Vagina (tissue), 2 donors: Measurements from ENCODE around the gene ADAMTS14. TPM values are rescaled to one million over a fixed set of nuclear protein-coding genes. Genes with fewer than 3 reads are reported as not detected.

Source experiments
- DNase-seq, 2 donors: peaks; one replicate each; pipeline ENCODE4 v3.0.0-alpha.2; 2017; ENCODE audit errors: extremely low spot score in 2 of 2
- H3K27ac ChIP-seq: fragments of 200-600 bp; sonication (generic); one replicate; pipeline ENCODE4 v1.5.1; 2019
- H3K27me3 ChIP-seq: fragments of 200-600 bp; sonication (generic); one replicate; pipeline ENCODE4 v1.5.1; 2019
- H3K36me3 ChIP-seq, 2 donors: fragments of 200-600 bp; sonication (generic); one replicate each; pipeline ENCODE4 v1.5.1; 2017 to 2019
- H3K4me1 ChIP-seq: fragments of 200-600 bp; sonication (generic); one replicate; pipeline ENCODE4 v1.5.1; 2019
- H3K4me3 ChIP-seq, 2 donors: fragments of 200-600 bp; sonication (generic); 1 replicate in 1 of 2; 2 replicates in 1 of 2; pipeline ENCODE4 v1.5.1; 2016 to 2019
- H3K9me3 ChIP-seq: fragments of 200-600 bp; sonication (generic); one replicate; pipeline ENCODE4 v1.5.1; 2019
- CTCF ChIP-seq, 3 experiments: fragments of 450-650 bp in 2 of 3; fragments of 200-600 bp in 1 of 3; sonication (generic) in 1 of 3; IDR thresholded peaks; one replicate each; pipeline ENCODE4 v1.5.1; 2017 to 2019; ENCODE audit warnings: antibody characterized with exemption in 3 of 3, mild to moderate bottlenecking in 2 of 3, moderate library complexity in 2 of 3
- POLR2A ChIP-seq, 2 donors: fragments of 450-650 bp; IDR thresholded peaks; one replicate each; pipeline ENCODE4 v1.6.1; 2017; ENCODE audit warnings: antibody characterized with exemption in 2 of 2, mild to moderate bottlenecking in 2 of 2, moderate library complexity in 2 of 2
- POLR2AphosphoS5 ChIP-seq, 2 donors: sonication (generic); formaldehyde crosslinking; IDR thresholded peaks; one replicate each; pipeline ENCODE4 v1.9.0; 2017; ENCODE audit warnings: antibody characterized with exemption in 2 of 2, mild to moderate bottlenecking in 2 of 2, low read depth in 1 of 2; ENCODE audit not compliant: insufficient read depth in 1 of 2
- intact Hi-C: fragments of 100-400 bp; cut with DNase I; formaldehyde crosslinking; loops from one replicate; pipeline ENCODE4 v1.15.1; 2023
- total RNA-seq: library from RNA; depleted of rRNA; stranded (reverse); fragments of >200 nt; gene quantifications from one replicate; pipeline ENCODE4 v1.2.3, GENCODE V29; 2016

Gene ADAMTS14
- total RNA-seq, 1 donor from 2014 or later = not detected

- Histone ChIP-seq H3K36me3 (no peaks in the 10 kb centered on the region), H3K27me3 (no peaks in the 10 kb centered on the region), H3K27ac (no peak overlapping the region), H3K9me3 (no peaks in the 10 kb centered on the region), H3K4me3 (no peak overlapping the region), H3K4me1 (peaks cover 13% of the 10 kb centered on the region)
- TF ChIP-seq POLR2A (IDR thresholded peaks at IDR 0.05) = no peak
- TF ChIP-seq POLR2AphosphoS5 (IDR thresholded peaks at IDR 0.05; ENCODE audit: insufficient read depth in 1 of 2, low read depth in 1 of 2) = no peak
- no peak for TF ChIP-seq CTCF (IDR thresholded peaks at IDR 0.05)
- intact Hi-C loops = no loop called here
- no peak for DNase-seq
These were observed 8.8 kb downstream of the ADAMTS14 start for GRCh38 chr10:70680899-70681730.

GRCh38 chr10:70681731-70682005 is 9.4 kb downstream of the ADAMTS14 start:
- no peaks in the 10 kb centered on the region for H3K36me3 ChIP-seq
- H3K27me3 ChIP-seq = no peaks in the 10 kb centered on the region
- DNase-seq = no peak
- intact Hi-C loops = no loop called here
- H3K27ac ChIP-seq = no peak overlapping the region
- no peak overlapping the region for H3K4me3 ChIP-seq
- H3K4me1 ChIP-seq = peaks cover 13% of the 10 kb centered on the region
- TF ChIP-seq POLR2AphosphoS5 (IDR thresholded peaks at IDR 0.05; ENCODE audit: insufficient read depth in 1 of 2, low read depth in 1 of 2) (no peak), CTCF (IDR thresholded peaks at IDR 0.05) (no peak), POLR2A (IDR thresholded peaks at IDR 0.05) (no peak)
- no peaks in the 10 kb centered on the region for H3K9me3 ChIP-seq

GRCh38 chr10:70682920-70683600 is 10.8 kb downstream of the ADAMTS14 start:
- TF ChIP-seq POLR2AphosphoS5 (IDR thresholded peaks at IDR 0.05; ENCODE audit: insufficient read depth in 1 of 2, low read depth in 1 of 2) = no peak
- no peak for TF ChIP-seq CTCF (IDR thresholded peaks at IDR 0.05)
- TF ChIP-seq POLR2A (IDR thresholded peaks at IDR 0.05) = no peak
- Histone ChIP-seq H3K36me3 (no peaks in the 10 kb centered on the region), H3K27me3 (no peaks in the 10 kb centered on the region), H3K27ac (no peak overlapping the region), H3K4me1 (peaks cover 13% of the 10 kb centered on the region), H3K9me3 (no peaks in the 10 kb centered on the region), H3K4me3 (no peak overlapping the region)
- no peak for DNase-seq
- intact Hi-C loops = no loop called here

- Histone ChIP-seq H3K4me1 (peaks cover 13% of the 10 kb centered on the region), H3K4me3 (no peak overlapping the region), H3K27me3 (no peaks in the 10 kb centered on the region), H3K36me3 (no peaks in the 10 kb centered on the region), H3K27ac (no peak overlapping the region), H3K9me3 (no peaks in the 10 kb centered on the region)
- DNase-seq = no peak
- intact Hi-C loops = no loop called here
- TF ChIP-seq CTCF (IDR thresholded peaks at IDR 0.05) (no peak), POLR2A (IDR thresholded peaks at IDR 0.05) (no peak), POLR2AphosphoS5 (IDR thresholded peaks at IDR 0.05; ENCODE audit: insufficient read depth in 1 of 2, low read depth in 1 of 2) (no peak)
These were observed 11.3 kb downstream of the ADAMTS14 start for GRCh38 chr10:70683601-70683934.

- Histone ChIP-seq H3K4me1 (peaks cover 10% of the 10 kb centered on the region), H3K27me3 (no peaks in the 10 kb centered on the region), H3K27ac (no peak overlapping the region), H3K9me3 (no peaks in the 10 kb centered on the region), H3K4me3 (no peak overlapping the region), H3K36me3 (no peaks in the 10 kb centered on the region)
- no peak for DNase-seq
- TF ChIP-seq CTCF (IDR thresholded peaks at IDR 0.05) (no peak), POLR2A (IDR thresholded peaks at IDR 0.05) (no peak), POLR2AphosphoS5 (IDR thresholded peaks at IDR 0.05; ENCODE audit: insufficient read depth in 1 of 2, low read depth in 1 of 2) (no peak)
- intact Hi-C loops = no loop called here
These were observed 11.6 kb downstream of the ADAMTS14 start for GRCh38 chr10:70683940-70684339.
